ENCODE results near the gene HSF4.

The HSF4 gene

GRCh38 chr16:67184995-67185650 is 20.6 kb downstream of the HSF4 start:
- Histone ChIP-seq H3K9me3 (ENCODE audit: control insufficient read depth, low read length) (no peaks in the 10 kb centered on the region), H2AFZ (peak overlapping the region; percentile 92), H3K79me2 (no peaks in the 10 kb centered on the region), H3K4me3 (ENCODE audit: low read depth, low read length) (peak overlapping the region; percentile 12), H3K9ac (no peak overlapping the region), H3K27ac (peak overlapping the region; percentile 96), H3K4me1 (peaks cover 18% of the 10 kb centered on the region), H3K36me3 (ENCODE audit: control insufficient read depth, insufficient read depth, low read length) (no peaks in the 10 kb centered on the region), H3K27me3 (ENCODE audit: control insufficient read depth, insufficient read depth, low read length) (no peaks in the 10 kb centered on the region), H3K4me2 (ENCODE audit: low read length) (peak overlapping the region; percentile 55)
- peak; percentile 90 for TF ChIP-seq CTCF (IDR thresholded peaks at IDR 0.05)

- no peaks in the 10 kb centered on the region for H3K27me3 ChIP-seq (ENCODE audit: control insufficient read depth, insufficient read depth, low read length)
- peaks cover 18% of the 10 kb centered on the region for H3K4me1 ChIP-seq
- H3K79me2 ChIP-seq: no peaks in the 10 kb centered on the region
- H3K36me3 ChIP-seq (ENCODE audit: control insufficient read depth, insufficient read depth, low read length): no peaks in the 10 kb centered on the region
- peak overlapping the region; percentile 92 for H2AFZ ChIP-seq
- no peak for TF ChIP-seq CTCF (IDR thresholded peaks at IDR 0.05)
- H3K9ac ChIP-seq: no peak overlapping the region
- H3K4me3 ChIP-seq (ENCODE audit: low read depth, low read length): peak overlapping the region; percentile 12
- H3K4me2 ChIP-seq (ENCODE audit: low read length): peak overlapping the region; percentile 55
- H3K9me3 ChIP-seq (ENCODE audit: control insufficient read depth, low read length): no peaks in the 10 kb centered on the region
- peak overlapping the region; percentile 96 for H3K27ac ChIP-seq
Measured at GRCh38 chr16:67185651-67186134, 21.1 kb downstream of the HSF4 start.

DNA sequence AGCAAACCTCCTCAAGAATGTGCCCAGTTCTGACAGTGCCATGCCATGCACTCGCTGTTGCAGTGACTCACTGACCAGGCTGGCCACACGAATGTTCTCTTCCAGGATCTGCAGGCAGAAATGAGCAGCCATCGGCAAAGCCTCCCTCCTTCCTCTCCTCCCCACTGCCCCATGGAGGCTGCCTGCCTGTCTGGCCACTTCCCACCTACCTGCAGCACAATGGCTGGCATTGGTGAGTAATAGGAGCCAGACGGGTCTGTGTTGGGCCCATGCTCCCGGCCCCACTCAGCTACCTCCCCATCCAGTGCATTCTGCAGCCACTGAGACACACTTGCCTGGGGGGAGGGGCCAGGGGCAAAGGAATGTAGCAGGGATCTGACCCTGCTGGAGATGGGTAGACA is 22.0 kb downstream of the HSF4 start:
- Histone ChIP-seq H2AFZ (no peak overlapping the region), H3K79me2 (no peaks in the 10 kb centered on the region), H3K36me3 (ENCODE audit: control insufficient read depth, insufficient read depth, low read length) (no peaks in the 10 kb centered on the region), H3K9ac (no peak overlapping the region), H3K27ac (no peak overlapping the region), H3K4me1 (peaks cover 18% of the 10 kb centered on the region), H3K27me3 (ENCODE audit: control insufficient read depth, insufficient read depth, low read length) (no peaks in the 10 kb centered on the region), H3K9me3 (ENCODE audit: control insufficient read depth, low read length) (no peaks in the 10 kb centered on the region), H3K4me2 (ENCODE audit: low read length) (no peak overlapping the region), H3K4me3 (ENCODE audit: low read depth, low read length) (no peak overlapping the region)
- no peak for TF ChIP-seq CTCF (IDR thresholded peaks at IDR 0.05)

- no peaks in the 10 kb centered on the region for H3K27me3 ChIP-seq (ENCODE audit: control insufficient read depth, insufficient read depth, low read length)
- TF ChIP-seq CTCF (IDR thresholded peaks at IDR 0.05): no peak
- H3K27ac ChIP-seq: no peak overlapping the region
- no peaks in the 10 kb centered on the region for H3K36me3 ChIP-seq (ENCODE audit: control insufficient read depth, insufficient read depth, low read length)
- no peak overlapping the region for H2AFZ ChIP-seq
- no peak overlapping the region for H3K9ac ChIP-seq
- H3K4me2 ChIP-seq (ENCODE audit: low read length): no peak overlapping the region
- peaks cover 18% of the 10 kb centered on the region for H3K4me1 ChIP-seq
- H3K9me3 ChIP-seq (ENCODE audit: control insufficient read depth, low read length): no peaks in the 10 kb centered on the region
- H3K79me2 ChIP-seq: peaks cover 2% of the 10 kb centered on the region
- H3K4me3 ChIP-seq (ENCODE audit: low read depth, low read length): no peak overlapping the region
Measured at GRCh38 chr16:67187175-67187890, 22.8 kb downstream of the HSF4 start.

Data from parathyroid adenoma (tissue), 2 donors.